ENCODE data around the gene CBFB. TPM values are rescaled to one million over a fixed set of nuclear protein-coding genes. Genes with fewer than 3 reads are reported as not detected.

Gene CBFB
- total and polyA plus RNA-seq, 2 of the 13 experiments (the other 11 are each of a cell fraction or from before 2014, with no cell fraction given) = 22.1 to 70.8 TPM

DNA sequence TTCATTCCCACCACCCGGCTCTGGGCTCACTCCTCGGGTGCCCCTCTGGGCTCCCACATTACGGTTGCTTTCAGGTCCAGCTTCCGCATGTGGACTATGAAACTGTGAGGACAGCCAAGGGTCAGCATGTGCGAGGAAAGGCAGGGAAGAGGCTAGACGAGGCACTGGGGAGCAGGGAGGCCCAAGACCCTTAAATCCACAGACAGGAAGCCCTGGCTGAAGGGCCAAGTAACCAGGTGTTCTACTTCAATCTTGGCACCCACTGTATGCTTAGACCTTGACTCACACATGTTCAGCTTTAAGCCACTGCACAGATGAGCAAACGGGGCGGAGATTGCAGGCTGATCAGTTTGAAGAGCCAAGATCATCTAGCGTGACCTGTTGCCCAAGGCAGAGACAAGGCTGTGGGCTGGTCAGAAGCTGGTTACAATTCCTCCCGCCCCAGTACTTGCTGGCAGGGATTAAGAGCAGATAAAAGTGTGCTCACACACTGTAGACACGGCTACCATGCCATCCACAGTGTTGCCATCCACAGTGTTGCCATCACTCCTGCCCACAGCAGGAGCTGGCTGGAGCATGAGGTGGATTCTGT lies 40.7 kb upstream of the CBFB start, which contains the start of gene CES4A (continued):
- TF ChIP-seq, protein P1, sequence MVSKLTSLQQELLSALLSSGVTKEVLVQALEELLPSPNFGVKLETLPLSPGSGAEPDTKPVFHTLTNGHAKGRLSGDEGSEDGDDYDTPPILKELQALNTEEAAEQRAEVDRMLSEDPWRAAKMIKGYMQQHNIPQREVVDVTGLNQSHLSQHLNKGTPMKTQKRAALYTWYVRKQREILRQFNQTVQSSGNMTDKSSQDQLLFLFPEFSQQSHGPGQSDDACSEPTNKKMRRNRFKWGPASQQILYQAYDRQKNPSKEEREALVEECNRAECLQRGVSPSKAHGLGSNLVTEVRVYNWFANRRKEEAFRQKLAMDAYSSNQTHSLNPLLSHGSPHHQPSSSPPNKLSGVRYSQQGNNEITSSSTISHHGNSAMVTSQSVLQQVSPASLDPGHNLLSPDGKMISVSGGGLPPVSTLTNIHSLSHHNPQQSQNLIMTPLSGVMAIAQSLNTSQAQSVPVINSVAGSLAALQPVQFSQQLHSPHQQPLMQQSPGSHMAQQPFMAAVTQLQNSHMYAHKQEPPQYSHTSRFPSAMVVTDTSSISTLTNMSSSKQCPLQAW (CRISPR knock-in tag; IDR thresholded peaks at IDR 0.05) = no peak
- no peak for TF ChIP-seq ISL2 (CRISPR knock-in tag; IDR thresholded peaks at IDR 0.05)
- TF ChIP-seq PHF20 (CRISPR knock-in tag; IDR thresholded peaks at IDR 0.05) = 0 out of 2 replicates have a peak, but pooled peaks have one; percentile 24
- TF ChIP-seq, protein P2, sequence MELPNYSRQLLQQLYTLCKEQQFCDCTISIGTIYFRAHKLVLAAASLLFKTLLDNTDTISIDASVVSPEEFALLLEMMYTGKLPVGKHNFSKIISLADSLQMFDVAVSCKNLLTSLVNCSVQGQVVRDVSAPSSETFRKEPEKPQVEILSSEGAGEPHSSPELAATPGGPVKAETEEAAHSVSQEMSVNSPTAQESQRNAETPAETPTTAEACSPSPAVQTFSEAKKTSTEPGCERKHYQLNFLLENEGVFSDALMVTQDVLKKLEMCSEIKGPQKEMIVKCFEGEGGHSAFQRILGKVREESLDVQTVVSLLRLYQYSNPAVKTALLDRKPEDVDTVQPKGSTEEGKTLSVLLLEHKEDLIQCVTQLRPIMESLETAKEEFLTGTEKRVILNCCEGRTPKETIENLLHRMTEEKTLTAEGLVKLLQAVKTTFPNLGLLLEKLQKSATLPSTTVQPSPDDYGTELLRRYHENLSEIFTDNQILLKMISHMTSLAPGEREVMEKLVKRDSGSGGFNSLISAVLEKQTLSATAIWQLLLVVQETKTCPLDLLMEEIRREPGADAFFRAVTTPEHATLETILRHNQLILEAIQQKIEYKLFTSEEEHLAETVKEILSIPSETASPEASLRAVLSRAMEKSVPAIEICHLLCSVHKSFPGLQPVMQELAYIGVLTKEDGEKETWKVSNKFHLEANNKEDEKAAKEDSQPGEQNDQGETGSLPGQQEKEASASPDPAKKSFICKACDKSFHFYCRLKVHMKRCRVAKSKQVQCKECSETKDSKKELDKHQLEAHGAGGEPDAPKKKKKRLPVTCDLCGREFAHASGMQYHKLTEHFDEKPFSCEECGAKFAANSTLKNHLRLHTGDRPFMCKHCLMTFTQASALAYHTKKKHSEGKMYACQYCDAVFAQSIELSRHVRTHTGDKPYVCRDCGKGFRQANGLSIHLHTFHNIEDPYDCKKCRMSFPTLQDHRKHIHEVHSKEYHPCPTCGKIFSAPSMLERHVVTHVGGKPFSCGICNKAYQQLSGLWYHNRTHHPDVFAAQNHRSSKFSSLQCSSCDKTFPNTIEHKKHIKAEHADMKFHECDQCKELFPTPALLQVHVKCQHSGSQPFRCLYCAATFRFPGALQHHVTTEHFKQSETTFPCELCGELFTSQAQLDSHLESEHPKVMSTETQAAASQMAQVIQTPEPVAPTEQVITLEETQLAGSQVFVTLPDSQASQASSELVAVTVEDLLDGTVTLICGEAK (IDR thresholded peaks at IDR 0.05) = no peak
- TF ChIP-seq, protein P2 (CRISPR knock-in tag; IDR thresholded peaks at IDR 0.05) = peak; percentile 31; the same call in 1 of the 2 replicates
- TF ChIP-seq, protein P3, sequence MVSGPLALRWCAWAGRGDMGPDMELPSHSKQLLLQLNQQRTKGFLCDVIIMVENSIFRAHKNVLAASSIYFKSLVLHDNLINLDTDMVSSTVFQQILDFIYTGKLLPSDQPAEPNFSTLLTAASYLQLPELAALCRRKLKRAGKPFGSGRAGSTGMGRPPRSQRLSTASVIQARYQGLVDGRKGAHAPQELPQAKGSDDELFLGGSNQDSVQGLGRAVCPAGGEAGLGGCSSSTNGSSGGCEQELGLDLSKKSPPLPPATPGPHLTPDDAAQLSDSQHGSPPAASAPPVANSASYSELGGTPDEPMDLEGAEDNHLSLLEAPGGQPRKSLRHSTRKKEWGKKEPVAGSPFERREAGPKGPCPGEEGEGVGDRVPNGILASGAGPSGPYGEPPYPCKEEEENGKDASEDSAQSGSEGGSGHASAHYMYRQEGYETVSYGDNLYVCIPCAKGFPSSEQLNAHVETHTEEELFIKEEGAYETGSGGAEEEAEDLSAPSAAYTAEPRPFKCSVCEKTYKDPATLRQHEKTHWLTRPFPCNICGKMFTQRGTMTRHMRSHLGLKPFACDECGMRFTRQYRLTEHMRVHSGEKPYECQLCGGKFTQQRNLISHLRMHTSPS (CRISPR knock-in tag; IDR thresholded peaks at IDR 0.05; ENCODE audit: low read depth) = no peak
- no peak for TF ChIP-seq BHLHE40 (IDR thresholded peaks at IDR 0.05; ENCODE audit: low read length)
- TF ChIP-seq, protein P4, sequence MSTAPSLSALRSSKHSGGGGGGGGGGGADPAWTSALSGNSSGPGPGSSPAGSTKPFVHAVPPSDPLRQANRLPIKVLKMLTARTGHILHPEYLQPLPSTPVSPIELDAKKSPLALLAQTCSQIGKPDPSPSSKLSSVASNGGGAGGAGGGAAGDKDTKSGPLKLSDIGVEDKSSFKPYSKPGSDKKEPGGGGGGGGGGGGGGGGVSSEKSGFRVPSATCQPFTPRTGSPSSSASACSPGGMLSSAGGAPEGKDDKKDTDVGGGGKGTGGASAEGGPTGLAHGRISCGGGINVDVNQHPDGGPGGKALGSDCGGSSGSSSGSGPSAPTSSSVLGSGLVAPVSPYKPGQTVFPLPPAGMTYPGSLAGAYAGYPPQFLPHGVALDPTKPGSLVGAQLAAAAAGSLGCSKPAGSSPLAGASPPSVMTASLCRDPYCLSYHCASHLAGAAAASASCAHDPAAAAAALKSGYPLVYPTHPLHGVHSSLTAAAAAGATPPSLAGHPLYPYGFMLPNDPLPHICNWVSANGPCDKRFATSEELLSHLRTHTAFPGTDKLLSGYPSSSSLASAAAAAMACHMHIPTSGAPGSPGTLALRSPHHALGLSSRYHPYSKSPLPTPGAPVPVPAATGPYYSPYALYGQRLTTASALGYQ (CRISPR knock-in tag; IDR thresholded peaks at IDR 0.05) = no peak
- no peak for TF ChIP-seq ZMYM2 (CRISPR knock-in tag; IDR thresholded peaks at IDR 0.05)
- 0 out of 2 replicates have a peak, but pooled peaks have one; percentile 59 for TF ChIP-seq ZNF274 (CRISPR knock-in tag; IDR thresholded peaks at IDR 0.05)
- no peak for TF ChIP-seq CCAR2 (optimal IDR thresholded peaks at IDR 0.05; ENCODE audit: low read depth, low read length)
- TF ChIP-seq YEATS4 (CRISPR knock-in tag; IDR thresholded peaks at IDR 0.05; ENCODE audit: borderline replicate concordance) = 0 out of 2 replicates have a peak, but pooled peaks have one; percentile 22
